KG1 (cell line): ENCODE data around the gene PRSS21.

Experiments
- DNase-seq: peaks from one replicate; lab custom pipeline; 2025; lab: John Stamatoyannopoulos, UW

The PRSS21 gene

DNA sequence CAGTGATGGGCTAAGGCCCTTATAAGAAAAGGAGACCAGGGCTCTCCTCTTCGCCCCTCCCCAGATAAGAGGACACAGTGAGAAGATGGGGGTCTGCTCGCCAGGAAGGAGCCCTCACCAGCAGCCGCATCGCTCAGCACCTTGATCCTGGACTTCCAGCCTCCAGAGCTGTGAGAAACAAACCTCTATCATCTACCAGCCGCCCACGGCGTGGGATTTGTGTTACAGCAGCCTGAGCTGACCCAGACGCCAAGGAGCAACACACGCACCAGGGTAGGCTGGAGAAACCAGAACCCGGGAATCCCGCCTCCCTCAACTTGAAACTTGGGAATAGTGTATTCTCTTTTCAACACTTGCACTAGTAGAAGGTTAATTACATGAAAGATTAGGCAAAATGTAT is 8.9 kb downstream of the PRSS21 start:
- no peak for DNase-seq

DNA sequence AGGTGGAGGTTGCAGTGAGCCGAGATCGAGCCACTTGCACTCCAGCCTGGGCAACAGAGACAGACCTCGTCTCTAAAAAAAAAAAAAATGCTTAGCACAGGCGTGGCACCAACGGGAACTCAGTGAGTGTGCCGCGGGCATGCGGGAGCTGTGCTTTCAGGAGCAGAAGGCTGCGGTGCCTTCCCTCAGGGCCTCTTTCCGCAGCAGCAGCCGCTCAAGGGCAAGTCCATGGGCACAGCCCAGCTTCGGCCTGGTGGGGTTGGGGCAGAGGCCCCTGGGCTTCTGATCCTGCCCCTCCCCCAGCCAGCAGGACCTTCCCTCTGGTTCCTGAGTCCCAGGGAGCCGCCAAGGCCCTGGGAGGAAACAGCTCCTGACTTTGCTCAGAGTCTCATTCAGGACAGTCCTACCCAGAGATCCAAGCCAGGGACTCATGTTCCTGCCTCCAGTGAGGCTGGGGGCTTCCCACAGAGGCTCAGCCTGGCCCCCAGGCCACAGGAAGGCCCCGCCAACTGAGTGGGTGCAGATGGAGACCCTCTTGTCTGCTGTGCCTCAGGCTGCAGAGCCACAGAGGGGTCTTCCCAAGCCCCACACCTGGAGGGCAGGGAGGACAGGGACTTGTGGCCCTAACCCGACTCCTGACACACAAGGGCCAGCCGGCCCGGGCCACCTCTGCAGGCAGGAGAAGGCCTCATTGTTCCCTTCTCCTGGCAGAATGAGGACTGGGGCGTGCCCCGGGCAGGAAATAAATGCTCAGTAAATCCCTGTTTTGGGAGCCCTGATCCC is 9.7 kb downstream of the PRSS21 start:
- no peak for DNase-seq

DNA sequence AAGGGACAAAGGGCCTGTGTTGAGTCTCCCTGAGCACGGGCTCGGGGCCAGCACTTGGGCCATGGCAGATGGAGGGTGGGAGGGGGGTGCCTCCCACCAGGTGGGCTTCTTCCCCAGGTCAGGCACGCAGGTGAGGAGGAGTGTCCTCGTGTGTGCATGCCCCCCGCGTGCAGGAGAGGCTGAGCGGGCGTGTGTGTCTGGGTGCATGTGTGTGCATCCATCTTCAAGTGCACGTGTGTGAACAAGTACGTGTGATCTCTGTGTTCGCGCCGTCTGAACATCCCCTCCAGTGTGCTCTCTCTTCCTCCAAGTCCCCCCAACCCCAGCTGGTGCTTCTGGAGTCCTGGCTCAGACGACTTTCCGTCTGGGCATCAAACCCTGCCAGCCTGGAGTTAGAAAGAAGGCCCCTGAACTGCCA is 10.3 kb downstream of the PRSS21 start:
- no peak for DNase-seq

DNA sequence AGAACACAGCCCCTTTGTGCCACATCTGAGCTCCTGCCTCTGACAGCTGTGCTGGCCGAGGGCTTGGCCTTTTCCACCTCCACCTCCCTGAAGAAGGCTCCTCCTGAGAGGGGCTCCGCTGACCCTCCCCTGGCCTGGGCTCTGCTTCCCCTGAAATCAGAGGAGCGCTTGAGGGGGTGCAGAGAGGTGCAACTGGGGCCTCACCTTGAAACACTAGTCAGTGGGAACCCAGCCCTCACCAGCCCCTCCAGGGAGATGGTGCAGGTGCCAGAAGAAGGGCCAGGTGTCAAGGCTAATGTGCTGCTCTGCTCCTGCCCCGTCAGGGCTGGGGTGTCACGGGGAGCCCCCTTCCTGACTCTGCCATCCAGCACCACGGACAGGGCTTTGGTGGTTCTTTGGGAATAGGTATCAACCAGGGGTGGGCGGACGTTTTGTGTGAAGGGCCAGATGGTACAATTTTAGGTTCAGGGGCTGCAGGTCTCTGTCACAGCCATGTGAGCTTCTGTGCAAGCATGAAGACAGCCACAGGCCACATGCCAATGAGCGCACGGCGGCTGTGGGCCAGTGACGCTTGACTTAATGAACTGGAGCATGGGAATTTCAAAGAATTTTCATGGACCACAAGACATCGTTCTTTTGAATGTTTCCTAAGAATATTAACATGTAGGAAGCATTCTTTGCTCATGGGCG is 10.9 kb downstream of the PRSS21 start:
- no peak for DNase-seq

DNA sequence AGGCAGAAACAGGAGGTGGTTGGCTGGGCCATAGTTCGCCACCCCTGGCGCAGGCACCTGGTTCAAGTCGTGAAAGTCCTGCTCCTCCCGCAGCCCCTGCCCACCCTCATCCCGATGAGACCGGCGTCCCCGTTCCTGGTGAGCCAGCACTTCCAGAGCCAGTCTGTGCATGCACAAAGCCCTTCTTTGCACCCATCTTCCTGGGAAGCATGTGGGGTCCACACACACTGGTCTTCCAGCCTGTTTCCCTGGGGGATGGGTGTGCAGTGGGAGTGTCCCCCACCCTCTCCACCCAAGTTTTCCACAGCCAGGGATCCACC is 11.4 kb downstream of the PRSS21 start:
- no peak for DNase-seq

DNA sequence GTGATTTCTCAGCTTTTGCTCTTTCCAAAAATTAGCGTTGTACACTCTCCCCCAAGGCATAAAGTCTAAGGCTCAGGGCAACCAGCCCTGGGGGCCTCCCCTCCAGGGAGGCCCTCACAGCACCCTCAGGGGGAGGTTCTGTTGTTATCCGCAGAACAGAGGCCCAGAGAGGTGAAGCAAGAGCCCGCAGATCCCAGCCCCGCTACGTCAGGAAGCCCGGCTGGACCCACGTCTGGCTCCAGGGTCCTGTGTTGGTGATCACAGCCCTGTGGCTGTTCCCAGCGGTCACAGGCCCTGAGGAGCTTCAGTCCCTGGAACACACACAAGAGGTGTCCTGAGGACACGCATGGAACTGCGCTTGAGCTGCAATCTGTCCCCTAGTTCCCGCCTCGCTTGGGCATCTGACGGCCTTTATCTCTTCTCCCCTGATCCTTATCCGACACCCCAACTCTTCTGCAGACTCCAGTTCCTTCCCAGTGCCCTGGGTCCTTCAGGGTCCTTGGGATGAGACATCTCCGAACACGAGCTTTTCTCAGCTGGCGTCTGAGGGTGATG is 11.9 kb downstream of the PRSS21 start:
- no peak for DNase-seq

GRCh38 chr16:2829501-2830354 is 12.7 kb downstream of the PRSS21 start, which contains the start of gene ZG16B:
Gene ZG16B (plus strand): TSS chr16:2830303. CDS start chr16:2830442, 139 bp downstream.
- no peak for DNase-seq

- DNase-seq: no peak
These were observed 13.3 kb downstream of the PRSS21 start for GRCh38 chr16:2830355-2830695.

GRCh38 chr16:2831203-2831602 is 14.2 kb downstream of the PRSS21 start:
- no peak for DNase-seq

GRCh38 chr16:2833776-2834175 is 16.7 kb downstream of the PRSS21 start:
- no peak for DNase-seq

DNA sequence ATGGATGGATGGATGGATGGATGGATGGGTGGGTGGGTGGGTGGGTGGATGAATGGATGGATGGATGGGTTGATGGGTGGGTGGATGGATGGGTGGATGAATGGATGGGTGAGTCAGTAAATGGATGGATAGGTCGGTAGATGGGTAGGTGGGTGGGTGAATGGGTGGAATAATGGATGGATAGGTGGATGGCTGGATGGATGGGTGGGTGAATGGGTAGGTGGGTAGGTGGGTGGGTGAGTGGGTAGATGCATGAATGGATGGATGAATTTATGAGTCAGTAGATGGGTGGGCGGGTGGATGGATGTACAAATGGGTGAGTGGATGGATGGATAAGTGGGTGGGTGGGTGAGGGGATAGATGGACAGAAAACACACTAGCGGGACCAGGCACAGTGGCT is 17.9 kb downstream of the PRSS21 start:
- DNase-seq: no peak

- no peak for DNase-seq
These were observed 18.8 kb downstream of the PRSS21 start for GRCh38 chr16:2835638-2836493.

GRCh38 chr16:2836646-2837508 is 19.8 kb downstream of the PRSS21 start:
- DNase-seq: no peak

- DNase-seq: no peak
These were observed 21.9 kb downstream of the PRSS21 start for GRCh38 chr16:2838928-2839327.

DNA sequence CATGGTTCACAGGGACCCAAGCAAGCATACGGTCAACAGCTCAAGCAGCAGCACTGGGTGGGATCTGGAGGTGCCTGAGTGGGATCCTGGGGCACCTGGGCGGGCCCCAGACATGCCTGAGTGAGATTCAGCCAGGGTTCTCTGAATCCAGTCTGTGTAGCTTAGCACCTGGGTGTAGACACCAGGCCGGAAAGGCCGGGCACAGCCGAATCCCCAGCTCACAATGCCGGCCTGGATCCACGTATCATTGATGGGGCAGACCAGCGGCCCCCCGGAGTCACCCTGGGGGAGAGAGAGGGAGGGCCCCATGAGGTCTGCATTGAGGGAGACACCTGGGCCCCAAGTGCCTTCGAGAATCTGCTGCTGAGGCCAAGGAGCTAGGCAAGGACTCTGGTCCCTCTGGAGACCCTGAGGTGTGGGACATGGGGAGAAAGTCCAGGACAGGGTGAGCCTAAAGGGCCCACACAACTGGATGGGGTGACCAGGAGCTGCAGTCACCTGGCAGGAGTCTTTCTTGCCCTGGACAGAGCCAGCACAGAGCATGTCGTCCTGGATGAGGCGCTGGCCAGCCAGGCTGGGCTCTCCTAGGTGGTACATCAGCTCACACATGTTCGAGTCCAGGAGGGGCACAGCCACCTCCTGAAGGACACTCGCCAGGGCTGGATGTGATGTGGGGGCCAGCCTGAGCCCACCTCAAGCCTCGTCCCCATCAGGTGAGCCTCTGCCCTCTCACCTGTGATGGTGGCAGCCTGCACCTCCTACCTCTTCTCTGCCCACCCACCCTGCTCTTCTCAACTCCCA is 22.8 kb downstream of the PRSS21 start:
- no peak for DNase-seq

- DNase-seq: no peak
These were observed 23.9 kb downstream of the PRSS21 start for GRCh38 chr16:2840914-2841313.

DNA sequence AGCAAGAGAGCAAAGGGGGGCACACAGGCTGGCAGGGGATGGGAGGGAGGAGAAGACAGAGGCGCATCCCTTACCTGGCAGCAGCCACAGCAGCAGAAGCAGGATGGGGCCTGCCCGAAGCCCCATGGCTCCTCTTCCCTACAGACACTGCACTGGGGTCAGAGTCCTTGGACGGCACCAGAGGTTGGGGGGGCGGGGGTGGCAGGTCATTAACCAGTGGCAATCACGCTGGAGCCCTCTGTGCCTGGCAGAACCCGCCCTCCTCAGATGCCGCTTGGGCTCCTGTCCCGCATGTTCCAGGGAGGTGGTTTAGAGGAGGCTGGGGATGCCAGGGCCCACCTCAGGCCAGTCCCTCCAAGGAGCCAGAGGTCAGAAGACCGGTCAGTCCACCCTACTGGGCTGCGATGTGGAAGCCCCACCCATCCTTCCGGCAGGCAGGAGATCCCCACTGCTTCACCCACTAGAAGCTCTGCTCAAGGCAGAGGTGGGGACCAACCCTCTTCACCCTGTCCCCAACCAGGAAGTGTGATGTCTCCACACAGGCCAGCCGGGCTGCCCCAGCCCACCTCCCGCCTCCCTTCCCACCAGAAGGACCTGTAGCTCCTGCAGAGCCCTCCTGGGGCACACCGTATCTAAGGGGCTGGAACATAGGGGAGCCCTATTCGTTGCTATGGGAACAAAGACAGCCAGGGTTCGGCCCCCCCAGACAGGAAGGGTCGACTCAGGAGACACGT is 24.7 kb downstream of the PRSS21 start:
- DNase-seq: no peak

- DNase-seq: no peak
These were observed 25.4 kb downstream of the PRSS21 start for GRCh38 chr16:2842340-2843000.

DNA sequence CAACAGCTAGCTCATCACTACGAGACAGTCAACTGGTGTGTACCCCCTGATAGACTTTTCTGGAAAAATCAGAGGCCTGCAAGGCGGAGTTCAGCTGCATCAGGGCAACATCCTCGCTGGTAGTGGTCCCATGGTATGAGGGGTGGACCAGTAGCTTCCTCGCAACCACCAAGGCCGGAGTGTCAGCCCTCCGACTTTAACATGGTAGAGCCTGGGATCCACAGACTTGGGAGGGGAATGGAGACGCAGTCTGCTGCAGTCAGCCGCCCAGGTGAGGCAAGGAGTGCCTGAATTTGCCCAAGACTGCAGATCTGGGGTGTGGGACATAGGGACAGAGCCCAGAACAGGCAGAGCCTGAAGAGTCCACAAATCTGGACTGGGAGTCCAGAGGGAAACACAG is 26.5 kb downstream of the PRSS21 start:
- DNase-seq: no peak
